Keratinocyte (primary cell): ENCODE measurements around the gene FXYD2.

Source experiments
- EZH2 ChIP-seq: IDR thresholded peaks from one replicate; pipeline ENCODE4 v1.6.1; 2012; ENCODE audit warnings: inconsistent platforms, mild to moderate bottlenecking, low read length, moderate library complexity
- TF ChIP-seq, protein P1 (sequence below), 3 experiments: IDR thresholded peaks in 1 of 3; conservative IDR thresholded peaks in 1 of 3; optimal IDR thresholded peaks in 1 of 3; 2 replicates in 2 of 3; 3 replicates in 1 of 3; pipeline versions ENCODE3 to v1.5.1; 2011; ENCODE audit warnings: low read length in 3 of 3, mild to moderate bottlenecking in 3 of 3, moderate library complexity in 2 of 3, control low read depth in 1 of 3, inconsistent platforms in 1 of 3; ENCODE audit not compliant: insufficient read depth in 2 of 3; ENCODE audit errors: extremely low read depth in 1 of 3

DNA sequence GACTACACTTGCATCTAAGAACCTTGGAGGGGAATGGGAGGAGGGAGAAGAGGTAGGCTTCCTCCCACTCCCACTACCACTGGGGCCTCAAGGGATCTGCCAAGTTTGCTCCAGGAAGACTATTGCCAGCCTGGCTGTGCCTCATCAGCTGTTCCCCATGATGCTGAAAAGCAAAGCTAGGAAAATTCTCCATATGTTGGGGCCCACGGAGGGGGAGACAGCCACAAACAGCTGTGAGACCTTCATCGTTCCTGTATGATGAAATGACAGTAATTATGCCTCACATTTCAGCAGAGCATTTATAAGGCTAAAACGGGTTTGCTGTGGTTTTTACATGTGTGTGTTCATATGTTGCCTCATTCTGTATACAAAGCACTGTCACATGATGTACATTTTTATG is 34.3 kb downstream of the FXYD2 start:
- TF ChIP-seq, protein P1, sequence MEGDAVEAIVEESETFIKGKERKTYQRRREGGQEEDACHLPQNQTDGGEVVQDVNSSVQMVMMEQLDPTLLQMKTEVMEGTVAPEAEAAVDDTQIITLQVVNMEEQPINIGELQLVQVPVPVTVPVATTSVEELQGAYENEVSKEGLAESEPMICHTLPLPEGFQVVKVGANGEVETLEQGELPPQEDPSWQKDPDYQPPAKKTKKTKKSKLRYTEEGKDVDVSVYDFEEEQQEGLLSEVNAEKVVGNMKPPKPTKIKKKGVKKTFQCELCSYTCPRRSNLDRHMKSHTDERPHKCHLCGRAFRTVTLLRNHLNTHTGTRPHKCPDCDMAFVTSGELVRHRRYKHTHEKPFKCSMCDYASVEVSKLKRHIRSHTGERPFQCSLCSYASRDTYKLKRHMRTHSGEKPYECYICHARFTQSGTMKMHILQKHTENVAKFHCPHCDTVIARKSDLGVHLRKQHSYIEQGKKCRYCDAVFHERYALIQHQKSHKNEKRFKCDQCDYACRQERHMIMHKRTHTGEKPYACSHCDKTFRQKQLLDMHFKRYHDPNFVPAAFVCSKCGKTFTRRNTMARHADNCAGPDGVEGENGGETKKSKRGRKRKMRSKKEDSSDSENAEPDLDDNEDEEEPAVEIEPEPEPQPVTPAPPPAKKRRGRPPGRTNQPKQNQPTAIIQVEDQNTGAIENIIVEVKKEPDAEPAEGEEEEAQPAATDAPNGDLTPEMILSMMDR (optimal IDR thresholded peaks at IDR 0.05 in 1 of 3, IDR thresholded peaks at IDR 0.05 in 1 of 3, conservative IDR thresholded peaks at IDR 0.05 in 1 of 3; ENCODE audit: extremely low read depth in 1 of 3, insufficient read depth in 2 of 3, low read length in 3 of 3), result no peak
- TF ChIP-seq EZH2, result no peak
